Chondrocyte (in vitro differentiated cells): ENCODE results near the gene PXT1. TPM values are rescaled to one million over a fixed set of nuclear protein-coding genes. Genes with fewer than 3 reads are reported as not detected.
A peak's percentile ranks its signal among the peaks of the same experiment; 100 is the strongest.

ENCODE experiments used
- DNase-seq: peaks from one replicate; pipeline ENCODE4 v3.0.0; 2021; ENCODE audit warnings: mixed read lengths, low spot score
- H3K27ac Mint-ChIP-seq: one replicate; pipeline ENCODE4 v1.8.0; 2021; ENCODE audit warnings: mild to moderate bottlenecking, moderate library complexity, mixed read lengths; ENCODE audit not compliant: unreplicated experiment
- H3K27me3 Mint-ChIP-seq: 2 replicates; pipeline ENCODE4 v1.8.0; 2021; ENCODE audit warnings: low read depth, mixed read lengths
- H3K36me3 Mint-ChIP-seq: 2 replicates; pipeline ENCODE4 v1.8.0; 2021; ENCODE audit warnings: low read depth, mixed read lengths
- H3K4me1 Mint-ChIP-seq: 2 replicates; pipeline ENCODE4 v1.8.0; 2021; ENCODE audit warnings: low read depth, mild to moderate bottlenecking, mixed read lengths
- H3K4me3 Mint-ChIP-seq: one replicate; pipeline ENCODE4 v1.8.0; 2021; ENCODE audit warnings: mild to moderate bottlenecking, moderate library complexity, mixed read lengths; ENCODE audit not compliant: unreplicated experiment
- H3K9me3 Mint-ChIP-seq: 2 replicates; pipeline ENCODE4 v1.8.0; 2021; ENCODE audit warnings: low read depth, mixed read lengths
- CTCF ChIP-seq: fragments of 200-600 bp; sonication (generic); IDR thresholded peaks from 2 replicates; pipeline ENCODE4 v1.5.0; 2021; ENCODE audit warnings: antibody characterized with exemption, mild to moderate bottlenecking, moderate library complexity
- long read RNA-seq: library from polyadenylated mRNA; stranded (forward); transcript quantifications from one replicate; pipeline ENCODE4 v2.0.0, GENCODE V29; 2021
- total RNA-seq: library from RNA; stranded (reverse); gene quantifications from 3 replicates; pipeline ENCODE4 v1.2.1, GENCODE V29; 2021

Gene PXT1, protein sequence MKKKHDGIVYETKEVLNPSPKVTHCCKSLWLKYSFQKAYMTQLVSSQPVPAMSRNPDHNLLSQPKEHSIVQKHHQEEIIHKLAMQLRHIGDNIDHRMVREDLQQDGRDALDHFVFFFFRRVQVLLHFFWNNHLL
- not detected in 3 replicates for total RNA-seq
- long read RNA-seq, result 0 reads

DNA sequence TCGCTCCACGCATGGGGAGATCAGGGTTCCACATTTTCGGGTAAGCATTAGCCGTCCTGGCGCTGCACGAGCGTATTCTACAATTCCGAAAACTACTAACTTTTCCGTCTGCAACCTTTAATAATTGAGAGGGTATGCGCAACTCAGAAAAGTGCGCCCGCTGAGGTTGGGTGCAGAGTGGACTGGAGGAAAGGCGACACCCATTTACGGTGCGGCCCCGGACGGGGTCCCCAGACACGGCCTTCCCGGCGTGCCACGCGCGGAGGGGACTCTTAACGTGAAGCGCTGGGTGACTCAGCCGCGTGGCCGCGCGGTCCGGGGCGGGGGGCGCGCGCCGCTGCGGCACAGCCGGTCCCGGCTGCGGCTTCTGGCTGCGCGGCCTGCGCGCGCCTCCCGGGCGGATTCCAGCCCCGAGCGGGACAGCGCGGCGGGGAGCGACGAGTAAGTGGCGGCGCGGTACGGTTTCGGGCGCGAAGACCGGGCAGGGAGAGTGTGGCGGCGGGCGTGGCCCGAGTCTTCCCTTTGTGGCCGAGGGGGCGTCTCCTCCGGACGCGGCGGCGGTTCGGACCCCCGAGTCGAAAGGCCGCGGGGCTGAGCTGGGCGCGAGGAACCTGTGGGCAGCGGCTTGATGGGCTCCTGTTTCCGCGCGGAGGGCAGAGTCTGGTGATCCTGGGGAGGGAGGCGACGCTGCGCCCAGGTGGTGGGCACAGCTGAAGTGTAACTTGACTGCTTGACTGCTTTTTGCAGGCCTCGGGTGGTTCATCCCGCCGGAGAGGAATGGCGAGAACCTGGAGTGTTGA is at the start of gene PXT1, which contains the start of gene KCTD20:
PXT1 (minus strand) TSS at position 184 of the 800 bp plus-strand sequence. CDS start 16,772 bp downstream, outside the sequence.
KCTD20 (plus strand) TSS at position 330 of the 800 bp plus-strand sequence. CDS start 27,098 bp downstream, outside the sequence.
- Mint-ChIP-seq H3K4me1 (peaks cover 42% of the 10 kb centered on the region), H3K4me3 (peak within 1 kb of the TSS; percentile 94), H3K9me3 (no peaks in the 10 kb centered on the region), H3K36me3 (no peaks in the 10 kb centered on the region), H3K27me3 (no peaks in the 10 kb centered on the region), H3K27ac (peak within 1 kb of the TSS; percentile 94)
- TF ChIP-seq CTCF, result peak; percentile 8
- DNase-seq, result peak; percentile 91

GRCh38 chr6:36492092-36492491 is 49.4 kb upstream of the PXT1 start:
- Mint-ChIP-seq H3K36me3 (peaks cover 39% of the 10 kb centered on the region), H3K27me3 (no peaks in the 10 kb centered on the region), H3K4me3 (no peak overlapping the region), H3K9me3 (no peaks in the 10 kb centered on the region), H3K4me1 (peaks cover 33% of the 10 kb centered on the region), H3K27ac (no peak overlapping the region)
- no peak for DNase-seq
- TF ChIP-seq CTCF, result no peak

DNA sequence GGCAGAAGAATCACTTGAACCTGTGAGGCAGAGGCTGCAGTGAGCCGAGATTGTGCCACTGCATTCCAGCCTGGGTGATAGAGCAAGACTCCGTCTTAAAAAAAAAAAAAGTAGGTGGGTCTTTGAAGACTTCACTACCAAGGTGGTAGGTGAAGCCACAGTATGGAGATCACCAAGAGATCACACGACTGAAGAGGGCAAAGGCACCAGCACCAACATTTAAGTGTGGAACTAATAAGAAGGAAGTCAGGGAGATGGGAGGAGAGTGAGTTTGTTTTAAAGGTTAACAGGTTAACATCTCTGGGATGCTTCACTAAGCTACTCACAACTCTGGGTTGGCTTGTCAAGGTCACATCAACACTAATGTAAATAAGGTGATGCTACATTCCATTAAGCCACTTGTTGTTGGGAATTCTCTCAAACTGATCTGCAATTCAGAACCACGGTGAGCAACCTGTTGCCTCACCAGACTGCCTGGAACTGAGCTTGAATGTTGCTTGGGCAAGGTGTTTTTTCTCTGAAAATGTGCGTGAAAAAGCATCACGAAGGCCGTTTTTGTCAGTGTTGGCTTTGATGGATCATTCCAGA is 48.8 kb upstream of the PXT1 start:
- no peak for TF ChIP-seq CTCF
- H3K4me3 Mint-ChIP-seq, result no peak overlapping the region
- no peak for DNase-seq
- H3K36me3 Mint-ChIP-seq, result peaks cover 40% of the 10 kb centered on the region
- no peak overlapping the region for H3K27ac Mint-ChIP-seq
- no peaks in the 10 kb centered on the region for H3K27me3 Mint-ChIP-seq
- H3K9me3 Mint-ChIP-seq, result no peaks in the 10 kb centered on the region
- peaks cover 33% of the 10 kb centered on the region for H3K4me1 Mint-ChIP-seq

GRCh38 chr6:36489426-36489825 is 46.8 kb upstream of the PXT1 start:
- DNase-seq, result no peak
- Mint-ChIP-seq H3K4me1 (peaks cover 35% of the 10 kb centered on the region), H3K36me3 (peaks cover 36% of the 10 kb centered on the region), H3K9me3 (no peaks in the 10 kb centered on the region), H3K4me3 (no peak overlapping the region), H3K27ac (no peak overlapping the region), H3K27me3 (no peaks in the 10 kb centered on the region)
- no peak for TF ChIP-seq CTCF

GRCh38 chr6:36488221-36488620 is 45.6 kb upstream of the PXT1 start:
- Mint-ChIP-seq H3K4me3 (no peak overlapping the region), H3K27ac (no peak overlapping the region), H3K4me1 (peaks cover 30% of the 10 kb centered on the region), H3K27me3 (no peaks in the 10 kb centered on the region), H3K9me3 (no peaks in the 10 kb centered on the region), H3K36me3 (peaks cover 33% of the 10 kb centered on the region)
- TF ChIP-seq CTCF, result no peak
- no peak for DNase-seq
